ENCODE data around the gene POLN. TPM values are rescaled to one million over a fixed set of nuclear protein-coding genes. Genes with fewer than 3 reads are reported as not detected.

Gene POLN
- total and polyA plus RNA-seq, 4 donors, result 4.6 to 8.9 (median 6.8) TPM

DNA sequence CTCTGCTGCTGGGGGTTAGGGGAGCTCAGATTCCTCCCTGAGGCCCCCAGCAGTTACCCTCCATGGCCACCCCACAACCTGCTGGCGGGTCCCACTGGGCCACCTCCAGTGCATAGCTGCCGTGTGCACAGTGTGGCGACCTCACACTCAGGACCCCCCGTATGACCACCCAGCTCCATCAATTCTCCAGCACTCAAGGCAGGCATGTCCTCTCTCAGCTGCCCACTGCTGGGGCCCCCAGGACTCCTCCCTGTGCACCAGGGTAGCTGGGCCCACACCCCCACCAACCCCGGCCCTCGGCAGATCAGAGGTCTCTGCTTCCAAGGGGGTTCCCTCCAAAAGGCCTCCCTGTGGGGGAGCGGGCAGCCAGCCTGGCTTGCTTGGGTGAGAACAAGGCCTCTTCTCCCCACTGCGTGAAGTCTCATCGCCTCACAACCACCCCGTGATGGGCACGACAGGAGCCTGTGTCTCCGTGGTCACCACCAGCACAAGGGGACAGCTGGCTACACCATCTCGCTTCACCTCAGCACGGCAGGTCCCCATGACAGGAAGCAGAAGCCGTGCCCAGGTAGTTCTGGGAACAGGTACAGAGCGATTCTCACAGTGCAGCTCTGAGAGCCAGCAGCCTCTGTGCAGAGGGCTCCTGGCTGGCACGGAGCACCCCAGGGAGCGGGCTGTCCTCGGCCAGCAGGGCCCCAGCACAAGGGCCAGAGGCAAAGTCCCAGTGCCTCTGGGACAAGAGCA is 4.6 kb upstream of the POLN start:
- H3K4me3 ChIP-seq (ENCODE audit: low read depth, low read length), result no peak overlapping the region
- no peaks in the 10 kb centered on the region for H3K9me3 ChIP-seq (ENCODE audit: control insufficient read depth, insufficient read depth, low read length)
- no peak overlapping the region for H3K27ac ChIP-seq (ENCODE audit: low read depth, low read length)
- peaks cover 15% of the 10 kb centered on the region for H3K4me1 ChIP-seq (ENCODE audit: control insufficient read depth, insufficient read depth, low read length)
- H3K27me3 ChIP-seq (ENCODE audit: control insufficient read depth, insufficient read depth, low read length), result no peaks in the 10 kb centered on the region
- WGBS (ENCODE audit: insufficient coverage), result 87% methylated on average over 19 of the region's 19 CpGs
- peaks cover 55% of the 10 kb centered on the region for H3K36me3 ChIP-seq (ENCODE audit: control insufficient read depth, insufficient read depth, low read length)
- DNase-seq (ENCODE audit: low read depth in 4 of 6, low spot score in 6 of 6), result peak in 1 of 6 donors; percentile 0

DNA sequence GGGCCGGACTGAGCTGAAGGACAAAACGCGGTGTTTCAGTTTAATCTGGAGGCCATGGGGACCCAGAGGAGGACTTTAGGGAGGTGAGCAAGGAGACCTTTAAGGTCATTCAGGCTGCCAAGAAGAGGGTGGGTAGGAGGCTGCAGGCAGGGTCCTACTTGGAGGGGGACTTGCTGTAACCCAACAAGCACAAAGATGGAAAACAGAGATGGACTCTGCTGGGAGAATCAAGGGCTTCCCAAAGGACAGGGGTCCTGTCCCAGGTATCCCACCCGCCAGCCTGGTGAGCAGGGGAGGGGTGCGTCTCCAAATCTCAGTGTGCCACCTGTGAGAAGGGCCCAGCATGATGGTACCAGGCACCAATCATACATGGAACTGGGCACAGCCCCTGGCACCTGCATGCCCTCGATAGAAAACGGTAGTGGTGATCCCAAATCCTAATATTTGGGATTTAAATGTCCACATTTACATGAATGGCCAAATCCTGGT is 3.9 kb upstream of the POLN start:
- H3K27me3 ChIP-seq (ENCODE audit: control insufficient read depth, insufficient read depth, low read length), result no peaks in the 10 kb centered on the region
- H3K27ac ChIP-seq (ENCODE audit: low read depth, low read length), result no peak overlapping the region
- H3K4me1 ChIP-seq (ENCODE audit: control insufficient read depth, insufficient read depth, low read length), result peaks cover 15% of the 10 kb centered on the region
- no peaks in the 10 kb centered on the region for H3K9me3 ChIP-seq (ENCODE audit: control insufficient read depth, insufficient read depth, low read length)
- no peak for DNase-seq (ENCODE audit: low read depth in 4 of 6, low spot score in 6 of 6)
- H3K4me3 ChIP-seq (ENCODE audit: low read depth, low read length), result no peak overlapping the region
- peaks cover 47% of the 10 kb centered on the region for H3K36me3 ChIP-seq (ENCODE audit: control insufficient read depth, insufficient read depth, low read length)
- 71% methylated on average over 7 of the region's 7 CpGs for WGBS (ENCODE audit: insufficient coverage)

DNA sequence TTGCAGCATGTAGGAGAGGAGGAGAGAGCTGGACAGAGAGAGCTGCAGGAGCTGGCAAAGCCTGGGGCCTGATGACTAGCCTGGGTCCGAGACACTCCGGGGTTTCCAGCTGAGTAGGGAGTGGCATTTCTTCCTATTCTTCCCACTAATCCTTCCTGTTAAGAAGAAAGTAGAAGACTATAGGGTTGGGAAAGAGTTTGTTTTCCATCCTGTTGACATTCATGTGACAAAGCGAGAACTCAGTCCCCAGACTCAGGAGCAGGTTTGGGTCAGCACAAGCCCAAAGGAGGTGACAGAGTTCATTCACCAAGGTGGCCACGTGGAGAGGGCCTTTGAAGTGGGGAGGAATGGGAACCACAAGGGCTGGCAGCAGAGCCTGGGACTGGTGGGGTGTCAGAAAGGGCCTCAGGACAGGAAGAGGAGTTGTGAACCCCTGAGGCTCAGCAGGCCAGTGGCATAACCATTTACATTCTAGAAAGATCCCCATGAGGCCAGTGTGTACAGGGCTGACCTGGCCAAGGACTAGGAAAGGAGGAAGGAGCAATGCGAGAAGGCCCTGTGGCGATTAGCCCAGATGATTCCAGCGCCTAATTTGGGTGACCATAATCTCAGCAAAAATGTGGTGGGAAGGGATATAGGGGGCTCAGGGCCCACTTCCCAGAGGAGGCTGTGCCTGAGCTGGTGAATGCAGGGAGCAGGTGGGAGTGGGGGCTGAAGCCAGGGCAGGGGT is 3.3 kb upstream of the POLN start:
- WGBS (ENCODE audit: insufficient coverage), result 71% methylated on average over 5 of the region's 7 CpGs
- no peak for DNase-seq (ENCODE audit: low read depth in 4 of 6, low spot score in 6 of 6)
- peaks cover 15% of the 10 kb centered on the region for H3K4me1 ChIP-seq (ENCODE audit: control insufficient read depth, insufficient read depth, low read length)
- no peaks in the 10 kb centered on the region for H3K9me3 ChIP-seq (ENCODE audit: control insufficient read depth, insufficient read depth, low read length)
- H3K27me3 ChIP-seq (ENCODE audit: control insufficient read depth, insufficient read depth, low read length), result no peaks in the 10 kb centered on the region
- H3K36me3 ChIP-seq (ENCODE audit: control insufficient read depth, insufficient read depth, low read length), result peaks cover 41% of the 10 kb centered on the region
- H3K4me3 ChIP-seq (ENCODE audit: low read depth, low read length), result no peak overlapping the region
- H3K27ac ChIP-seq (ENCODE audit: low read depth, low read length), result no peak overlapping the region

DNA sequence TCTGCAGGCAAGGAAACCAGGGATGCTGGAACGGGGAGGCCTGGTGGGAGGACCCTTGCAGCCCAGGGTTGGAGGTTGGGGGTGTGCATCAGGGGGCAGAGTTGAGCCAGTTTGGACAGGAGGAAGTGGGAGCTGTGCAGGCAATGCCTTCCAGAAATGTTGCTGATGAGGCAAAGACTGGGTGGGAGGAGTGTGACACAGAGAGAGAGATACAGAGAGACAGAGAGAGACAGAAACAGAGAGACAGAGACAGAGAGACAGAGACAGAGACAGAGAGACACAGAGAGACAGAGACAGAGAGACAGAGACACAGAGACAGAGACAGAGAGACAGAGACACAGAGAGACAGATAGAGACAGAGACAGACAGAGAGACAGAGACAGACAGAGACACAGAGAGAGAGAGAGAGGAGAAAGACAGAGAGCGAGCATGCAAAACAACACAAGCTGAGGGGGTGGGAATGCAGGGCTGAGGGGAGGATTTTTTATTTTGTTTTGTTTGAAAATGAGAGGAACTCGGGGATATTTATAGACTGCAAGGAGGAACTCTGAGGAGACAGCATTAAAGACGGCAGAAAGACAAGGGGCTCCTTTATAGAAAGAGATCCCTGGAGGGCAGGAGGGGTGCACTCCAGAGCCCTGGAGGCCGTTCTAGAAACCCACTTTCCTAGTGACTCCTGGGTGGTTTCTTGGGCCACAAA is 1.9 kb upstream of the POLN start:
- DNase-seq (ENCODE audit: low read depth in 4 of 6, low spot score in 6 of 6), result peak in 2 of 6 donors; percentile 64 to 65
- no peaks in the 10 kb centered on the region for H3K27me3 ChIP-seq (ENCODE audit: control insufficient read depth, insufficient read depth, low read length)
- H3K9me3 ChIP-seq (ENCODE audit: control insufficient read depth, insufficient read depth, low read length), result no peaks in the 10 kb centered on the region
- H3K27ac ChIP-seq (ENCODE audit: low read depth, low read length), result no peak overlapping the region
- H3K4me3 ChIP-seq (ENCODE audit: low read depth, low read length), result no peak overlapping the region
- H3K36me3 ChIP-seq (ENCODE audit: control insufficient read depth, insufficient read depth, low read length), result peaks cover 27% of the 10 kb centered on the region
- peaks cover 15% of the 10 kb centered on the region for H3K4me1 ChIP-seq (ENCODE audit: control insufficient read depth, insufficient read depth, low read length)
- WGBS (ENCODE audit: insufficient coverage), result 32% methylated on average over 4 of the region's 5 CpGs

- Histone ChIP-seq H3K4me3 (ENCODE audit: low read depth, low read length) (peak overlapping the region; percentile 81), H3K36me3 (ENCODE audit: control insufficient read depth, insufficient read depth, low read length) (peaks cover 6% of the 10 kb centered on the region), H3K27ac (ENCODE audit: low read depth, low read length) (no peak overlapping the region), H3K27me3 (ENCODE audit: control insufficient read depth, insufficient read depth, low read length) (no peaks in the 10 kb centered on the region), H3K9me3 (ENCODE audit: control insufficient read depth, insufficient read depth, low read length) (no peaks in the 10 kb centered on the region), H3K4me1 (ENCODE audit: control insufficient read depth, insufficient read depth, low read length) (peaks cover 15% of the 10 kb centered on the region)
- no peak for DNase-seq (ENCODE audit: low read depth in 4 of 6, low spot score in 6 of 6)
- no CpG with 5 or more reads among the region's 7 CpGs for WGBS (ENCODE audit: insufficient coverage)
Measured at GRCh38 chr4:2241003-2241402, 918 bp downstream of the POLN start.

- no peaks in the 10 kb centered on the region for H3K27me3 ChIP-seq (ENCODE audit: control insufficient read depth, insufficient read depth, low read length)
- no peaks in the 10 kb centered on the region for H3K4me1 ChIP-seq (ENCODE audit: control insufficient read depth, insufficient read depth, low read length)
- H3K36me3 ChIP-seq (ENCODE audit: control insufficient read depth, insufficient read depth, low read length), result peaks cover 9% of the 10 kb centered on the region
- H3K4me3 ChIP-seq (ENCODE audit: low read depth, low read length), result no peak overlapping the region
- no CpG with 5 or more reads among the region's 3 CpGs for WGBS (ENCODE audit: insufficient coverage)
- no peak overlapping the region for H3K27ac ChIP-seq (ENCODE audit: low read depth, low read length)
- H3K9me3 ChIP-seq (ENCODE audit: control insufficient read depth, insufficient read depth, low read length), result no peaks in the 10 kb centered on the region
- DNase-seq (ENCODE audit: low read depth in 4 of 6, low spot score in 6 of 6), result no peak
Measured at GRCh38 chr4:2236944-2237666, 4.8 kb downstream of the POLN start.

GRCh38 chr4:2231082-2231481 is 10.8 kb downstream of the POLN start:
- H3K4me3 ChIP-seq (ENCODE audit: low read depth, low read length), result no peak overlapping the region
- no peak overlapping the region for H3K27ac ChIP-seq (ENCODE audit: low read depth, low read length)
- H3K9me3 ChIP-seq (ENCODE audit: control insufficient read depth, insufficient read depth, low read length), result no peaks in the 10 kb centered on the region
- no CpG with 5 or more reads among the region's 6 CpGs for WGBS (ENCODE audit: insufficient coverage)
- H3K36me3 ChIP-seq (ENCODE audit: control insufficient read depth, insufficient read depth, low read length), result peaks cover 10% of the 10 kb centered on the region
- no peak for DNase-seq (ENCODE audit: low read depth in 4 of 6, low spot score in 6 of 6)
- H3K4me1 ChIP-seq (ENCODE audit: control insufficient read depth, insufficient read depth, low read length), result no peaks in the 10 kb centered on the region
- no peaks in the 10 kb centered on the region for H3K27me3 ChIP-seq (ENCODE audit: control insufficient read depth, insufficient read depth, low read length)

GRCh38 chr4:2226261-2226660 is 15.7 kb downstream of the POLN start:
- H3K27ac ChIP-seq (ENCODE audit: low read depth, low read length), result no peak overlapping the region
- no peaks in the 10 kb centered on the region for H3K27me3 ChIP-seq (ENCODE audit: control insufficient read depth, insufficient read depth, low read length)
- H3K4me3 ChIP-seq (ENCODE audit: low read depth, low read length), result no peak overlapping the region
- H3K4me1 ChIP-seq (ENCODE audit: control insufficient read depth, insufficient read depth, low read length), result no peaks in the 10 kb centered on the region
- no peak for DNase-seq (ENCODE audit: low read depth in 4 of 6, low spot score in 6 of 6)
- peaks cover 8% of the 10 kb centered on the region for H3K36me3 ChIP-seq (ENCODE audit: control insufficient read depth, insufficient read depth, low read length)
- 94% methylated on average over 2 of the region's 2 CpGs for WGBS (ENCODE audit: insufficient coverage)
- H3K9me3 ChIP-seq (ENCODE audit: control insufficient read depth, insufficient read depth, low read length), result no peaks in the 10 kb centered on the region

DNA sequence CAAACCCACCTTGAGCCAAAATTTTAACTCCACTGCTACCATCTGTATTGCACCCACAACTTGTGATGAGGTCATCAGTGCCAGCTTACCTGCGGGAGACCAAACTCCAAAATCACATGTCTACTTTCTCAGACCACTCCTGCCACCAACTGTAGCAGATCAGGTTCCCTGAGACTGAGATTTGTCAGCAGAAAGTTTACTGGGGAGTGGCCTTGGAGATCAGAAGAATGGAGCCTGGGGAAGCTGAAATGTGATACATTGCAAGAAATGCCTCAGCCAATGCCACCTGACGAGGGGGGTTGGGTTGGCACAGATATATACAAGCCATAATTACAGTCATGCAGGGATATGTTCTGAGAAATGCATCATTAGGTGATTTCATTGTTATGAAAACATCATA is 19.1 kb downstream of the POLN start:
- WGBS (ENCODE audit: insufficient coverage), result no CpG with 5 or more reads among the region's 2 CpGs
- Histone ChIP-seq H3K36me3 (ENCODE audit: control insufficient read depth, insufficient read depth, low read length) (peaks cover 3% of the 10 kb centered on the region), H3K27ac (ENCODE audit: low read depth, low read length) (no peak overlapping the region), H3K9me3 (ENCODE audit: control insufficient read depth, insufficient read depth, low read length) (no peaks in the 10 kb centered on the region), H3K4me1 (ENCODE audit: control insufficient read depth, insufficient read depth, low read length) (no peaks in the 10 kb centered on the region), H3K27me3 (ENCODE audit: control insufficient read depth, insufficient read depth, low read length) (no peaks in the 10 kb centered on the region), H3K4me3 (ENCODE audit: low read depth, low read length) (no peak overlapping the region)
- no peak for DNase-seq (ENCODE audit: low read depth in 4 of 6, low spot score in 6 of 6)

Measured in spinal cord (tissue), 10 donors.